Measurements from ENCODE around the gene CELF2.

Gene CELF2

GRCh38 chr10:11270135-11270857 is 252.6 kb downstream of the CELF2 start:
- H3K9me3 ChIP-seq (ENCODE audit: insufficient read depth, low read depth, low read length), result no peaks in the 10 kb centered on the region
- peak overlapping the region; percentile 23; the same call in 1 of the 2 replicates for H3K9ac ChIP-seq (ENCODE audit: low read depth, low read length)
- no peak overlapping the region for H3K27ac ChIP-seq (ENCODE audit: low read depth, low read length)
- WGBS, result 37% methylated on average over 18 of the region's 18 CpGs
- peaks cover 9% of the 10 kb centered on the region; the same call in 1 of the 2 replicates for H3K36me3 ChIP-seq (ENCODE audit: insufficient read depth, low read length)
- no peaks in the 10 kb centered on the region for H3K27me3 ChIP-seq (ENCODE audit: insufficient read depth, low read length)
- no peak overlapping the region for H3K4me3 ChIP-seq (ENCODE audit: low read length)
- H3K4me1 ChIP-seq (ENCODE audit: insufficient read depth, low read length), result peaks cover 16% of the 10 kb centered on the region

- Histone ChIP-seq H3K27me3 (ENCODE audit: insufficient read depth, low read length) (no peaks in the 10 kb centered on the region), H3K4me1 (ENCODE audit: insufficient read depth, low read length) (peaks cover 16% of the 10 kb centered on the region), H3K9me3 (ENCODE audit: insufficient read depth, low read depth, low read length) (no peaks in the 10 kb centered on the region), H3K4me3 (ENCODE audit: low read length) (no peak overlapping the region), H3K36me3 (ENCODE audit: insufficient read depth, low read length) (peaks cover 9% of the 10 kb centered on the region; the same call in 1 of the 2 replicates), H3K27ac (ENCODE audit: low read depth, low read length) (no peak overlapping the region), H3K9ac (ENCODE audit: low read depth, low read length) (no peak overlapping the region)
- 44% methylated on average over 7 of the region's 7 CpGs for WGBS
Measured at GRCh38 chr10:11270858-11271179, 253.1 kb downstream of the CELF2 start.

GRCh38 chr10:11272915-11273389 is 255.3 kb downstream of the CELF2 start:
- Histone ChIP-seq H3K4me1 (ENCODE audit: insufficient read depth, low read length) (peaks cover 9% of the 10 kb centered on the region), H3K36me3 (ENCODE audit: insufficient read depth, low read length) (peaks cover 9% of the 10 kb centered on the region; the same call in 1 of the 2 replicates), H3K27ac (ENCODE audit: low read depth, low read length) (no peak overlapping the region), H3K27me3 (ENCODE audit: insufficient read depth, low read length) (no peaks in the 10 kb centered on the region), H3K9me3 (ENCODE audit: insufficient read depth, low read depth, low read length) (no peaks in the 10 kb centered on the region), H3K4me3 (ENCODE audit: low read length) (no peak overlapping the region), H3K9ac (ENCODE audit: low read depth, low read length) (no peak overlapping the region)
- 88% methylated on average over 13 of the region's 15 CpGs for WGBS

- H3K9ac ChIP-seq (ENCODE audit: low read depth, low read length), result no peak overlapping the region
- WGBS, result 93% methylated on average over 5 of the region's 5 CpGs
- no peaks in the 10 kb centered on the region for H3K27me3 ChIP-seq (ENCODE audit: insufficient read depth, low read length)
- no peak overlapping the region for H3K4me3 ChIP-seq (ENCODE audit: low read length)
- no peak overlapping the region for H3K27ac ChIP-seq (ENCODE audit: low read depth, low read length)
- no peaks in the 10 kb centered on the region for H3K9me3 ChIP-seq (ENCODE audit: insufficient read depth, low read depth, low read length)
- H3K36me3 ChIP-seq (ENCODE audit: insufficient read depth, low read length), result peaks cover 9% of the 10 kb centered on the region; the same call in 1 of the 2 replicates
- peaks cover 9% of the 10 kb centered on the region for H3K4me1 ChIP-seq (ENCODE audit: insufficient read depth, low read length)
Measured at GRCh38 chr10:11274452-11274851, 256.8 kb downstream of the CELF2 start.

GRCh38 chr10:11275651-11276050 is 258.0 kb downstream of the CELF2 start:
- Histone ChIP-seq H3K9ac (ENCODE audit: low read depth, low read length) (no peak overlapping the region), H3K36me3 (ENCODE audit: insufficient read depth, low read length) (peaks cover 9% of the 10 kb centered on the region; the same call in 1 of the 2 replicates), H3K27me3 (ENCODE audit: insufficient read depth, low read length) (no peaks in the 10 kb centered on the region), H3K27ac (ENCODE audit: low read depth, low read length) (no peak overlapping the region), H3K4me3 (ENCODE audit: low read length) (no peak overlapping the region), H3K4me1 (ENCODE audit: insufficient read depth, low read length) (peaks cover 3% of the 10 kb centered on the region; the same call in 1 of the 2 replicates), H3K9me3 (ENCODE audit: insufficient read depth, low read depth, low read length) (no peaks in the 10 kb centered on the region)
- WGBS, result 94% methylated on average over 12 of the region's 12 CpGs

- no peaks in the 10 kb centered on the region for H3K4me1 ChIP-seq (ENCODE audit: insufficient read depth, low read length)
- no peak overlapping the region for H3K27ac ChIP-seq (ENCODE audit: low read depth, low read length)
- no peaks in the 10 kb centered on the region for H3K9me3 ChIP-seq (ENCODE audit: insufficient read depth, low read depth, low read length)
- H3K4me3 ChIP-seq (ENCODE audit: low read length), result no peak overlapping the region
- H3K27me3 ChIP-seq (ENCODE audit: insufficient read depth, low read length), result no peaks in the 10 kb centered on the region
- 96% methylated on average over 10 of the region's 10 CpGs for WGBS
- no peak overlapping the region for H3K9ac ChIP-seq (ENCODE audit: low read depth, low read length)
- peaks cover 8% of the 10 kb centered on the region; the same call in 1 of the 2 replicates for H3K36me3 ChIP-seq (ENCODE audit: insufficient read depth, low read length)
Measured at GRCh38 chr10:11276449-11276990, 258.8 kb downstream of the CELF2 start.

GRCh38 chr10:11279314-11279713 is 261.6 kb downstream of the CELF2 start:
- H3K4me3 ChIP-seq (ENCODE audit: low read length), result no peak overlapping the region
- WGBS, result 92% methylated on average over 7 of the region's 7 CpGs
- H3K27ac ChIP-seq (ENCODE audit: low read depth, low read length), result no peak overlapping the region

GRCh38 chr10:11280187-11280932 is 262.7 kb downstream of the CELF2 start:
- Histone ChIP-seq H3K4me1 (ENCODE audit: insufficient read depth, low read length) (no peaks in the 10 kb centered on the region), H3K36me3 (ENCODE audit: insufficient read depth, low read length) (no peaks in the 10 kb centered on the region), H3K27ac (ENCODE audit: low read depth, low read length) (no peak overlapping the region), H3K27me3 (ENCODE audit: insufficient read depth, low read length) (no peaks in the 10 kb centered on the region), H3K9ac (ENCODE audit: low read depth, low read length) (no peak overlapping the region), H3K9me3 (ENCODE audit: insufficient read depth, low read depth, low read length) (no peaks in the 10 kb centered on the region), H3K4me3 (ENCODE audit: low read length) (no peak overlapping the region)
- WGBS, result 96% methylated on average over 25 of the region's 25 CpGs

More at GRCh38 chr10:11279314-11279713, 261.6 kb downstream of the CELF2 start:
- Histone ChIP-seq H3K9ac (ENCODE audit: low read depth, low read length) (no peak overlapping the region), H3K4me1 (ENCODE audit: insufficient read depth, low read length) (no peaks in the 10 kb centered on the region), H3K9me3 (ENCODE audit: insufficient read depth, low read depth, low read length) (no peaks in the 10 kb centered on the region), H3K27me3 (ENCODE audit: insufficient read depth, low read length) (no peaks in the 10 kb centered on the region), H3K36me3 (ENCODE audit: insufficient read depth, low read length) (0 out of 2 replicates have a peak, but pooled peaks cover 4% of the 10 kb centered on the region)

- H3K27ac ChIP-seq (ENCODE audit: low read depth, low read length), result no peak overlapping the region
- H3K36me3 ChIP-seq (ENCODE audit: insufficient read depth, low read length), result no peaks in the 10 kb centered on the region
- no peak overlapping the region for H3K9ac ChIP-seq (ENCODE audit: low read depth, low read length)
- 93% methylated on average over 9 of the region's 9 CpGs for WGBS
- H3K27me3 ChIP-seq (ENCODE audit: insufficient read depth, low read length), result no peaks in the 10 kb centered on the region
- H3K4me3 ChIP-seq (ENCODE audit: low read length), result no peak overlapping the region
- no peaks in the 10 kb centered on the region for H3K4me1 ChIP-seq (ENCODE audit: insufficient read depth, low read length)
- H3K9me3 ChIP-seq (ENCODE audit: insufficient read depth, low read depth, low read length), result no peaks in the 10 kb centered on the region
Measured at GRCh38 chr10:11282156-11282555, 264.5 kb downstream of the CELF2 start.

GRCh38 chr10:11282661-11283060 is 265.0 kb downstream of the CELF2 start:
- H3K4me1 ChIP-seq (ENCODE audit: insufficient read depth, low read length), result no peaks in the 10 kb centered on the region
- no peak overlapping the region for H3K9ac ChIP-seq (ENCODE audit: low read depth, low read length)
- no peaks in the 10 kb centered on the region for H3K9me3 ChIP-seq (ENCODE audit: insufficient read depth, low read depth, low read length)
- no peak overlapping the region for H3K27ac ChIP-seq (ENCODE audit: low read depth, low read length)
- 95% methylated on average over 8 of the region's 8 CpGs for WGBS
- H3K27me3 ChIP-seq (ENCODE audit: insufficient read depth, low read length), result no peaks in the 10 kb centered on the region
- H3K4me3 ChIP-seq (ENCODE audit: low read length), result no peak overlapping the region
- no peaks in the 10 kb centered on the region for H3K36me3 ChIP-seq (ENCODE audit: insufficient read depth, low read length)

Measured in HUES64 (cell line).